ENCODE measurements around the gene ITPR1.

GRCh38 chr3:4498446-4498845, 5.3 kb downstream of the ITPR1 start:
- TF ChIP-seq CTCF (IDR thresholded peaks at IDR 0.05; ENCODE audit: insufficient read depth, low read length) (no peak), POLR2AphosphoS5 (IDR thresholded peaks at IDR 0.05; ENCODE audit: low read depth) (no peak)

All from HL-60 (cell line).